Inflammatory macrophage treated with lipopolysaccharide for 1 hour (primary cell): Measurements from ENCODE around the gene R3HDM2.

Experiments used
- DNase-seq, 2 donors: peaks; one replicate each; pipeline ENCODE4 v3.0.0-alpha.2; 2020 to 2022

The R3HDM2 gene

GRCh38 chr12:57430931-57431566 lies at the start of gene R3HDM2:
Gene R3HDM2 (minus strand): TSS chr12:57431043. CDS start chr12:57310428, 120,615 bp downstream.
- peak; percentile 89 to 97 for DNase-seq

- DNase-seq = no peak
These were observed 48.7 kb upstream of the R3HDM2 start, which contains the start of gene ARHGAP9 for GRCh38 chr12:57479376-57480115. Gene ARHGAP9 (minus strand): TSS chr12:57479866. CDS start chr12:57479406, 460 bp downstream.

GRCh38 chr12:57479043-57479375 lies 48.2 kb upstream of the R3HDM2 start:
- no peak for DNase-seq

- DNase-seq = peak; percentile 60 to 63
These were observed 47.2 kb upstream of the R3HDM2 start for GRCh38 chr12:57477710-57478681.

- DNase-seq = no peak
These were observed 46.3 kb upstream of the R3HDM2 start for GRCh38 chr12:57476993-57477709.

GRCh38 chr12:57476162-57476992 lies 45.5 kb upstream of the R3HDM2 start:
- DNase-seq = peak in 1 of 2 donors; percentile 53

- no peak for DNase-seq
These were observed 44.7 kb upstream of the R3HDM2 start for GRCh38 chr12:57475271-57476161.

GRCh38 chr12:57474862-57475261 lies 44.0 kb upstream of the R3HDM2 start:
- no peak for DNase-seq

- DNase-seq = no peak
These were observed 43.6 kb upstream of the R3HDM2 start for GRCh38 chr12:57474430-57474829.

GRCh38 chr12:57473886-57474285 lies 43.0 kb upstream of the R3HDM2 start:
- no peak for DNase-seq

GRCh38 chr12:57473392-57473791 lies 42.5 kb upstream of the R3HDM2 start:
- DNase-seq = no peak

GRCh38 chr12:57472391-57472790 lies 41.5 kb upstream of the R3HDM2 start:
- no peak for DNase-seq

- no peak for DNase-seq
These were observed 40.8 kb upstream of the R3HDM2 start for GRCh38 chr12:57471661-57472060.

- no peak for DNase-seq
These were observed 40.3 kb upstream of the R3HDM2 start for GRCh38 chr12:57470970-57471656.

GRCh38 chr12:57470286-57470969 lies 39.6 kb upstream of the R3HDM2 start:
- DNase-seq = no peak

GRCh38 chr12:57469296-57470164 lies 38.7 kb upstream of the R3HDM2 start:
- DNase-seq = no peak

GRCh38 chr12:57467915-57468314 lies 37.1 kb upstream of the R3HDM2 start:
- no peak for DNase-seq

GRCh38 chr12:57467212-57467874 lies 36.5 kb upstream of the R3HDM2 start:
- no peak for DNase-seq
